K562 (cell line): ENCODE data around the gene KLB. TPM values are rescaled to one million over a fixed set of nuclear protein-coding genes. Genes with fewer than 3 reads are reported as not detected.

Experiments used
- BCLAF1 ChIP-seq, 2 experiments: fragments of 450-650 bp in 1 of 2; IDR thresholded peaks; 2 replicates each; pipeline ENCODE4 v1.6.1; 2011 to 2017; ENCODE audit warnings: low read depth in 2 of 2, antibody characterized with exemption in 1 of 2, borderline replicate concordance in 1 of 2, low read length in 1 of 2, mild to moderate bottlenecking in 1 of 2, mixed read lengths in 1 of 2; ENCODE audit not compliant: control insufficient read depth in 1 of 2
- CREB1 ChIP-seq, 2 experiments: sonication (generic) in 1 of 2; formaldehyde crosslinking in 1 of 2; IDR thresholded peaks; 2 replicates each; pipeline versions ENCODE4 v1.6.1 to v1.8.0; 2012 to 2022; ENCODE audit warnings: inconsistent platforms in 1 of 2, mild to moderate bottlenecking in 1 of 2, missing genetic modification reagents in 1 of 2, moderate library complexity in 1 of 2
- ESRRA ChIP-seq: fragments of 450-650 bp; IDR thresholded peaks from 2 replicates; pipeline ENCODE4 v1.6.1; 2014; ENCODE audit warnings: low read depth, mild to moderate bottlenecking, moderate library complexity, borderline replicate concordance
- HIVEP1 ChIP-seq: fragments of 250-450 bp; sonication (Bioruptor Pico); IDR thresholded peaks from 2 replicates; pipeline ENCODE4 v1.4.0; 2020; ENCODE audit warnings: mild to moderate bottlenecking
- HMGN3 ChIP-seq: IDR thresholded peaks from 2 replicates; pipeline ENCODE4 v1.6.1; 2011; ENCODE audit warnings: borderline replicate concordance, low read depth, mild to moderate bottlenecking, mixed read lengths, low read length; ENCODE audit not compliant: insufficient read length; ENCODE audit errors: extremely low read depth
- PYGO2 ChIP-seq: fragments of 450-650 bp; IDR thresholded peaks from 2 replicates; pipeline ENCODE4 v1.6.1; 2016; ENCODE audit warnings: mild to moderate bottlenecking, missing genetic modification characterization, moderate library complexity, missing compliant biosample characterization
- RFX7 ChIP-seq: fragments of 250-450 bp; sonication (Bioruptor Pico); IDR thresholded peaks from 2 replicates; pipeline ENCODE4 v1.5.1; 2021; ENCODE audit warnings: mild to moderate bottlenecking
- SLC30A9 ChIP-seq: fragments of 250-450 bp; sonication (Bioruptor Pico); IDR thresholded peaks from 2 replicates; pipeline ENCODE4 v1.8.0; 2022; ENCODE audit warnings: mild to moderate bottlenecking, moderate library complexity
- TAF1 ChIP-seq: IDR thresholded peaks from 2 replicates; pipeline ENCODE4 v1.6.1; 2011; ENCODE audit warnings: mild to moderate bottlenecking, low read length, moderate library complexity; ENCODE audit not compliant: insufficient read depth, control insufficient read depth, severe bottlenecking; ENCODE audit errors: extremely low read depth
- TBP ChIP-seq: optimal IDR thresholded peaks from 2 replicates; pipeline ENCODE3; 2011; ENCODE audit warnings: low read depth, low read length, improper control_type of control experiment
- USF1 ChIP-seq: sonication (generic); formaldehyde crosslinking; IDR thresholded peaks from 2 replicates; pipeline ENCODE4 v1.9.0; 2022; ENCODE audit warnings: mild to moderate bottlenecking, missing genetic modification reagents
- ZBTB5 ChIP-seq: fragments of 450-650 bp; IDR thresholded peaks from 2 replicates; pipeline ENCODE4 v1.6.1; 2017; ENCODE audit warnings: antibody characterized with exemption
- ZNF511 ChIP-seq: sonication (generic); formaldehyde crosslinking; IDR thresholded peaks from 2 replicates; pipeline ENCODE4 v1.8.0; 2022; ENCODE audit warnings: mild to moderate bottlenecking, missing genetic modification reagents
- ZNF518B ChIP-seq: fragments of 250-450 bp; sonication (Bioruptor Pico); IDR thresholded peaks from 2 replicates; pipeline ENCODE4 v1.5.0; 2021; ENCODE audit warnings: mild to moderate bottlenecking, moderate library complexity
- polyA plus RNA-seq, 8 experiments: library from polyadenylated mRNA; depleted of rRNA in 4 of 8; stranded (reverse) in 5 of 8; unstranded in 3 of 8; fragments of >200 nt; fragmentation: Nextera tagmentation in 2 of 8; fragmentation: Illumina TruSeq in 1 of 8; extraction: Ambion mirVana in 2 of 8; extraction: Trizol in 1 of 8; gene quantifications; 2 replicates each; pipeline versions ENCODE4 v1.2.1 to v1.2.3, GENCODE V29; 2011 to 2014; ENCODE audit warnings: inconsistent platforms in 1 of 8, missing spikeins in 1 of 8
- total RNA-seq, 7 experiments: library from RNA; depleted of rRNA in 6 of 7; stranded (reverse); fragments of >200 nt in 6 of 7; fragmentation: Illumina TruSeq in 2 of 7; extraction: Trizol in 2 of 7; gene quantifications; 2 replicates each; pipeline versions ENCODE4 v1.2.1 to v1.2.3, GENCODE V29; 2011 to 2021; ENCODE audit warnings: low replicate concordance in 1 of 7

The KLB gene
- total and polyA plus RNA-seq, 9 of the 15 experiments (the other 6 are each of a cell fraction or from before 2014, with no cell fraction given): 0.04 to 0.13 TPM; not detected in 7

- TF ChIP-seq ZBTB5: 0 out of 2 replicates have a peak, but pooled peaks have one; percentile 31
- peak; percentile 99 for TF ChIP-seq ZNF511 (CRISPR knock-in tag)
- peak; percentile 95 for TF ChIP-seq CREB1 (IDR thresholded peaks at IDR 0.05)
- peak; percentile 99 for TF ChIP-seq CREB1 (CRISPR knock-in tag; IDR thresholded peaks at IDR 0.05)
- TF ChIP-seq HMGN3: peak; percentile 78
- TF ChIP-seq BCLAF1 (IDR thresholded peaks at IDR 0.05; ENCODE audit: borderline replicate concordance in 1 of 2, control insufficient read depth in 1 of 2, low read depth in 2 of 2, low read length in 1 of 2): no peak
- TF ChIP-seq PYGO2: no peak
- TF ChIP-seq HIVEP1 (CRISPR knock-in tag): 0 out of 2 replicates have a peak, but pooled peaks have one; percentile 23
- TF ChIP-seq TAF1: peak; percentile 72
- TF ChIP-seq ESRRA: peak; percentile 45
- no peak for TF ChIP-seq RFX7 (CRISPR knock-in tag)
- no peak for TF ChIP-seq SLC30A9 (CRISPR knock-in tag)
- peak; percentile 22; the same call in 1 of the 2 replicates for TF ChIP-seq USF1 (CRISPR knock-in tag)
- TF ChIP-seq ZNF518B (CRISPR knock-in tag): no peak
- peak; percentile 72 for TF ChIP-seq TBP
Measured at GRCh38 chr4:39365830-39366771, 40.6 kb upstream of the KLB start, which contains the start of gene RFC1 (continued).
